ENCODE data around the gene PTPRQ. TPM values are rescaled to one million over a fixed set of nuclear protein-coding genes. Genes with fewer than 3 reads are reported as not detected.
"Not testable (repeated sequence)": the region's sequence is repeated elsewhere in the genome, so short reads cannot be mapped to it uniquely, and the experiment has no call there.

PTPRQ gene
- total RNA-seq, 1 experiment from 2014 or later = not detected

DNA sequence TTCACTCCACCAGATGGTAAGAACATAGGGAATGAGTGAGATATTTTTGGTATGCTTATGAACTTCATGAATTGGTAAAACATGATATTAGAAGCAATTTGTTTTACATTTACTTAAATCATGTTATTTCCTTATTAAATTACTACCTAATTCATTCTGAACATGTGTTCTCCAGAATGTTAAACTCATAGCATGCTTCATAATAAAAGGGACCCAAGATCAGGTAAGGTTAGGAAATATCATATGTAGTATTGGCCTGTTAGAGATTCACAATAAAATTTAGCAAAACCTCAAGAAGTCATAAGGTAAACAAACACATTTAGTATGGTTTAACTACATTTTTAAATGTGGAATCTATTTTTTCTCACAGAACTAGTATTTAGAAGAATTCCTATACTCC is 28.2 kb downstream of the PTPRQ start:
- DNase-seq (ENCODE audit: low spot score) = no peak
- TF ChIP-seq, protein P1, sequence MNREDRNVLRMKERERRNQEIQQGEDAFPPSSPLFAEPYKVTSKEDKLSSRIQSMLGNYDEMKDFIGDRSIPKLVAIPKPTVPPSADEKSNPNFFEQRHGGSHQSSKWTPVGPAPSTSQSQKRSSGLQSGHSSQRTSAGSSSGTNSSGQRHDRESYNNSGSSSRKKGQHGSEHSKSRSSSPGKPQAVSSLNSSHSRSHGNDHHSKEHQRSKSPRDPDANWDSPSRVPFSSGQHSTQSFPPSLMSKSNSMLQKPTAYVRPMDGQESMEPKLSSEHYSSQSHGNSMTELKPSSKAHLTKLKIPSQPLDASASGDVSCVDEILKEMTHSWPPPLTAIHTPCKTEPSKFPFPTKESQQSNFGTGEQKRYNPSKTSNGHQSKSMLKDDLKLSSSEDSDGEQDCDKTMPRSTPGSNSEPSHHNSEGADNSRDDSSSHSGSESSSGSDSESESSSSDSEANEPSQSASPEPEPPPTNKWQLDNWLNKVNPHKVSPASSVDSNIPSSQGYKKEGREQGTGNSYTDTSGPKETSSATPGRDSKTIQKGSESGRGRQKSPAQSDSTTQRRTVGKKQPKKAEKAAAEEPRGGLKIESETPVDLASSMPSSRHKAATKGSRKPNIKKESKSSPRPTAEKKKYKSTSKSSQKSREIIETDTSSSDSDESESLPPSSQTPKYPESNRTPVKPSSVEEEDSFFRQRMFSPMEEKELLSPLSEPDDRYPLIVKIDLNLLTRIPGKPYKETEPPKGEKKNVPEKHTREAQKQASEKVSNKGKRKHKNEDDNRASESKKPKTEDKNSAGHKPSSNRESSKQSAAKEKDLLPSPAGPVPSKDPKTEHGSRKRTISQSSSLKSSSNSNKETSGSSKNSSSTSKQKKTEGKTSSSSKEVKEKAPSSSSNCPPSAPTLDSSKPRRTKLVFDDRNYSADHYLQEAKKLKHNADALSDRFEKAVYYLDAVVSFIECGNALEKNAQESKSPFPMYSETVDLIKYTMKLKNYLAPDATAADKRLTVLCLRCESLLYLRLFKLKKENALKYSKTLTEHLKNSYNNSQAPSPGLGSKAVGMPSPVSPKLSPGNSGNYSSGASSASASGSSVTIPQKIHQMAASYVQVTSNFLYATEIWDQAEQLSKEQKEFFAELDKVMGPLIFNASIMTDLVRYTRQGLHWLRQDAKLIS (CRISPR knock-in tag; IDR thresholded peaks at IDR 0.05; ENCODE audit: borderline replicate concordance) = no peak
- no peak for TF ChIP-seq ZNF671 (CRISPR knock-in tag; IDR thresholded peaks at IDR 0.05)
- TF ChIP-seq, protein P2, sequence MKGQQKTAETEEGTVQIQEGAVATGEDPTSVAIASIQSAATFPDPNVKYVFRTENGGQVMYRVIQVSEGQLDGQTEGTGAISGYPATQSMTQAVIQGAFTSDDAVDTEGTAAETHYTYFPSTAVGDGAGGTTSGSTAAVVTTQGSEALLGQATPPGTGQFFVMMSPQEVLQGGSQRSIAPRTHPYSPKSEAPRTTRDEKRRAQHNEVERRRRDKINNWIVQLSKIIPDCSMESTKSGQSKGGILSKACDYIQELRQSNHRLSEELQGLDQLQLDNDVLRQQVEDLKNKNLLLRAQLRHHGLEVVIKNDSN (CRISPR knock-in tag; IDR thresholded peaks at IDR 0.05) = no peak
- TF ChIP-seq EMX1 (CRISPR knock-in tag; IDR thresholded peaks at IDR 0.05) = no peak
- TF ChIP-seq, protein P3, sequence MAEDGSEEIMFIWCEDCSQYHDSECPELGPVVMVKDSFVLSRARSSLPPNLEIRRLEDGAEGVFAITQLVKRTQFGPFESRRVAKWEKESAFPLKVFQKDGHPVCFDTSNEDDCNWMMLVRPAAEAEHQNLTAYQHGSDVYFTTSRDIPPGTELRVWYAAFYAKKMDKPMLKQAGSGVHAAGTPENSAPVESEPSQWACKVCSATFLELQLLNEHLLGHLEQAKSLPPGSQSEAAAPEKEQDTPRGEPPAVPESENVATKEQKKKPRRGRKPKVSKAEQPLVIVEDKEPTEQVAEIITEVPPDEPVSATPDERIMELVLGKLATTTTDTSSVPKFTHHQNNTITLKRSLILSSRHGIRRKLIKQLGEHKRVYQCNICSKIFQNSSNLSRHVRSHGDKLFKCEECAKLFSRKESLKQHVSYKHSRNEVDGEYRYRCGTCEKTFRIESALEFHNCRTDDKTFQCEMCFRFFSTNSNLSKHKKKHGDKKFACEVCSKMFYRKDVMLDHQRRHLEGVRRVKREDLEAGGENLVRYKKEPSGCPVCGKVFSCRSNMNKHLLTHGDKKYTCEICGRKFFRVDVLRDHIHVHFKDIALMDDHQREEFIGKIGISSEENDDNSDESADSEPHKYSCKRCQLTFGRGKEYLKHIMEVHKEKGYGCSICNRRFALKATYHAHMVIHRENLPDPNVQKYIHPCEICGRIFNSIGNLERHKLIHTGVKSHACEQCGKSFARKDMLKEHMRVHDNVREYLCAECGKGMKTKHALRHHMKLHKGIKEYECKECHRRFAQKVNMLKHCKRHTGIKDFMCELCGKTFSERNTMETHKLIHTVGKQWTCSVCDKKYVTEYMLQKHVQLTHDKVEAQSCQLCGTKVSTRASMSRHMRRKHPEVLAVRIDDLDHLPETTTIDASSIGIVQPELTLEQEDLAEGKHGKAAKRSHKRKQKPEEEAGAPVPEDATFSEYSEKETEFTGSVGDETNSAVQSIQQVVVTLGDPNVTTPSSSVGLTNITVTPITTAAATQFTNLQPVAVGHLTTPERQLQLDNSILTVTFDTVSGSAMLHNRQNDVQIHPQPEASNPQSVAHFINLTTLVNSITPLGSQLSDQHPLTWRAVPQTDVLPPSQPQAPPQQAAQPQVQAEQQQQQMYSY (CRISPR knock-in tag; IDR thresholded peaks at IDR 0.05) = no peak
- TF ChIP-seq, protein P4, sequence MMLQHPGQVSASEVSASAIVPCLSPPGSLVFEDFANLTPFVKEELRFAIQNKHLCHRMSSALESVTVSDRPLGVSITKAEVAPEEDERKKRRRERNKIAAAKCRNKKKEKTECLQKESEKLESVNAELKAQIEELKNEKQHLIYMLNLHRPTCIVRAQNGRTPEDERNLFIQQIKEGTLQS (CRISPR knock-in tag; conservative IDR thresholded peaks at IDR 0.05) = no peak
- CTCF ChIA-PET = interaction anchor here (1.6 kb wide), 1 partner anchor 161 kb away, joined by 8 read pairs; no protein-coding TSS in a partner anchor
- Mint-ChIP-seq H3K27ac (no peak overlapping the region), H3K4me1 (no peaks in the 10 kb centered on the region), H3K36me3 (no peaks in the 10 kb centered on the region), H3K27me3 (ENCODE audit: low read depth) (no peaks in the 10 kb centered on the region), H3K9me3 (no peaks in the 10 kb centered on the region), H3K4me3 (no peak overlapping the region)
- no peak for ATAC-seq
- POLR2A ChIA-PET = no interaction called here

DNA sequence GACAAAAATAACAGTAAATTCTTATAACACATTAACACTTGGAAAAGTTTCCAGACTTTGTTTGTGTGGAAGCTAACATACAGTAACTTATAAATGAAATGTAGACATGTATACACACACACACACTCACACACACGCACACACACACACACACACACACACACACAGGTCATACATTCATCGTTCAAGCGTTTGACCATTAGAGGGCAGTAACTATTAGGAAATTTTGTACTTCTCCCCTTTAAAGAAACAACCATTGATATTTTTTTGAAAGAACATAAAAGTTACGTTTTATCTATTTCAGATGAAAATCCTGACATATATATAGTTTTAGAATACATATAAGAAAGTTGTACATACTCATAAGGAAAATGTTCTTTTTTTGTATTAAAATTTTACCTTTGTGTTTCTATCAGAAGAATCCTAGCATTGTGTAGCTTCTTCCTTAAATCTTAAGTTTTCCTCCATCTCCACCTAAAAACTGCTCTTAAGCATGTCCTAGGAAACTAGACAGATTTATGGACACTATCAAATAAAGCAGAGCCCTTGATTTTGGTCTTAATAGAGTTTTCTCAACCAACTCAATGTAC is 29.0 kb downstream of the PTPRQ start:
- peak; percentile 17 for DNase-seq (ENCODE audit: low spot score)
- ChIA-PET CTCF (interaction anchor here (0.9 to 1.6 kb wide), 3 partner anchors 126 to 290 kb away, joined by 3 to 8 read pairs (median 3); no protein-coding TSS in a partner anchor), POLR2A (no interaction called here)
- H3K4me3 Mint-ChIP-seq = no peak overlapping the region
- H3K4me1 Mint-ChIP-seq = peaks cover 5% of the 10 kb centered on the region; the same call in 1 of the 2 replicates
- no peaks in the 10 kb centered on the region for H3K9me3 Mint-ChIP-seq
- H3K27ac Mint-ChIP-seq = no peak overlapping the region
- TF ChIP-seq MXD4 (CRISPR knock-in tag; IDR thresholded peaks at IDR 0.05; ENCODE audit: borderline replicate concordance) = no peak
- TF ChIP-seq ZBTB21 (CRISPR knock-in tag; IDR thresholded peaks at IDR 0.05; ENCODE audit: borderline replicate concordance) = no peak
- no peaks in the 10 kb centered on the region for H3K36me3 Mint-ChIP-seq
- peak; percentile 46; the same call in 1 of the 2 replicates for ATAC-seq
- H3K27me3 Mint-ChIP-seq (ENCODE audit: low read depth) = no peaks in the 10 kb centered on the region

DNA sequence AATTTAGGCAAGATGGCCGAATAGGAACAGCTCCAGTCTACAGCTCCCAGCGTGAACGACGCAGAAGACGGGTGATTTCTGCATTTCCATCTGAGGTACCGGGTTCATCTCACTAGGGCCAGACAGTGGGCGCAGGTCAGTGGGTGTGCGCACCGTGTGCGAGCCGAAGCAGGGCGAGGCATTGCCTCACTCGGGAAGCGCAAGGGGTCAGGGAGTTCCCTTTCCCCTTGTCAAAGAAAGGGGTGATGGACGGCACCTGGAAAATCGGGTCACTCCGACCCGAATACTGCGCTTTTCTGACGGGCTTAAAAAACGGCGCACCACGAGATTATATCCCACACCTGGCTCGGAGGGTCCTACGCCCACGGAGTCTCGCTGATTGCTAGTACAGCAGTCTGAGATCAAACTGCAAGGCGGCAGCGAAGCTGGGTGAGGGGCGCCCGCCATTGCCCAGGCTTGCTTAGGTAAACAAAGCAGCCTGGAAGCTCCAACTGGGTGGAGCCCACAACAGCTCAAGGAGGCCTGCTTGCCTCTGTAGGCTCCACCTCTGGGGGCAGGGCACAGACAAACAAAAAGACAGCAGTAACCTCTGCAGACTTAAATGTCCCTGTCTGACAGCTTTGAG is 33.6 kb downstream of the PTPRQ start:
- ATAC-seq; CTCF ChIA-PET; H3K36me3 Mint-ChIP-seq; POLR2A ChIA-PET; H3K27me3 Mint-ChIP-seq (ENCODE audit: low read depth); H3K4me1 Mint-ChIP-seq; H3K9me3 Mint-ChIP-seq; H3K27ac Mint-ChIP-seq: not testable (repeated sequence)
- peak overlapping the region; percentile 68 for H3K4me3 Mint-ChIP-seq
- DNase-seq (ENCODE audit: low spot score) = peak; percentile 25

DNA sequence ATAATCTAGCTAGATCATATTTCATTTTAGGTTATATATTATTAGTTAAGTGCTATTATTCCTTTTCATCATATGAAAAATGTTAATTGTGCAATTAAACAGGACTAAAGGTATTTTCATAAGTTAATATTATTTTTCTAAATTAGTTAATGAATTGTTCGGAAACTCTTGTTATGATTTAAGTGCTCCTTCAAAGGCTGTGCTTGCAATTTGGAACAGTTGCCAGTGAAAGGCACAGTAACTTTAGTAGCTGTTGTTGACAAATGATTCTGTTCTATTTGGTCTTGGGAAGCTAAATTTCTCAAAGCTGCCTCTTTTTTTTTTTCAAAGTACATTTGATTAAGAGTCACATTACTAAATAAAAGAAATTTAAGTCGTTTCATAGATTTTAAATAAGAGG is 40.7 kb downstream of the PTPRQ start:
- H3K4me1 Mint-ChIP-seq = no peaks in the 10 kb centered on the region; the same call in 1 of the 2 replicates
- H3K27ac Mint-ChIP-seq = no peak overlapping the region
- no peak for ATAC-seq
- no peaks in the 10 kb centered on the region for H3K27me3 Mint-ChIP-seq (ENCODE audit: low read depth)
- POLR2A ChIA-PET = interaction anchor here (0.7 kb wide), 1 partner anchor 12 kb away, joined by 3 read pairs; no protein-coding TSS in a partner anchor
- H3K36me3 Mint-ChIP-seq = no peaks in the 10 kb centered on the region
- H3K9me3 Mint-ChIP-seq = peaks cover 9% of the 10 kb centered on the region
- DNase-seq (ENCODE audit: low spot score) = no peak
- no peak overlapping the region for H3K4me3 Mint-ChIP-seq
- CTCF ChIA-PET = no interaction called here
- TF ChIP-seq FOXP1 (CRISPR knock-in tag; IDR thresholded peaks at IDR 0.05; ENCODE audit: borderline replicate concordance) = no peak
- TF ChIP-seq PRRX2 (CRISPR knock-in tag; IDR thresholded peaks at IDR 0.05) = no peak
- no peak for TF ChIP-seq SMAD3 (CRISPR knock-in tag; IDR thresholded peaks at IDR 0.05; ENCODE audit: borderline replicate concordance)
- no peak for TF ChIP-seq ZNF317 (CRISPR knock-in tag; IDR thresholded peaks at IDR 0.05; ENCODE audit: borderline replicate concordance, low read depth)
- TF ChIP-seq NR1H2 (CRISPR knock-in tag; IDR thresholded peaks at IDR 0.05) = no peak
- TF ChIP-seq, protein P5, sequence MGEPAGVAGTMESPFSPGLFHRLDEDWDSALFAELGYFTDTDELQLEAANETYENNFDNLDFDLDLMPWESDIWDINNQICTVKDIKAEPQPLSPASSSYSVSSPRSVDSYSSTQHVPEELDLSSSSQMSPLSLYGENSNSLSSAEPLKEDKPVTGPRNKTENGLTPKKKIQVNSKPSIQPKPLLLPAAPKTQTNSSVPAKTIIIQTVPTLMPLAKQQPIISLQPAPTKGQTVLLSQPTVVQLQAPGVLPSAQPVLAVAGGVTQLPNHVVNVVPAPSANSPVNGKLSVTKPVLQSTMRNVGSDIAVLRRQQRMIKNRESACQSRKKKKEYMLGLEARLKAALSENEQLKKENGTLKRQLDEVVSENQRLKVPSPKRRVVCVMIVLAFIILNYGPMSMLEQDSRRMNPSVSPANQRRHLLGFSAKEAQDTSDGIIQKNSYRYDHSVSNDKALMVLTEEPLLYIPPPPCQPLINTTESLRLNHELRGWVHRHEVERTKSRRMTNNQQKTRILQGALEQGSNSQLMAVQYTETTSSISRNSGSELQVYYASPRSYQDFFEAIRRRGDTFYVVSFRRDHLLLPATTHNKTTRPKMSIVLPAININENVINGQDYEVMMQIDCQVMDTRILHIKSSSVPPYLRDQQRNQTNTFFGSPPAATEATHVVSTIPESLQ (CRISPR knock-in tag; IDR thresholded peaks at IDR 0.05) = no peak
- TF ChIP-seq ZNF263 (CRISPR knock-in tag; IDR thresholded peaks at IDR 0.05; ENCODE audit: low read depth) = no peak
- TF ChIP-seq RELA (CRISPR knock-in tag; IDR thresholded peaks at IDR 0.05; ENCODE audit: borderline replicate concordance) = no peak
- TF ChIP-seq SOX15 (CRISPR knock-in tag; IDR thresholded peaks at IDR 0.05) = no peak
